Hepatocyte (in vitro differentiated cells): ENCODE measurements around the gene OCRL. TPM values are rescaled to one million over a fixed set of nuclear protein-coding genes. Genes with fewer than 3 reads are reported as not detected.

Source experiments
- DNase-seq: peaks from one replicate; pipeline ENCODE4 v3.0.0-alpha.2; 2016; ENCODE audit warnings: low spot score
- H2AFZ ChIP-seq: fragments of 200-600 bp; sonication (generic); 2 replicates; pipeline ENCODE4 v1.6.0; 2016; ENCODE audit warnings: antibody characterized with exemption, mild to moderate bottlenecking
- H3K27ac ChIP-seq: fragments of 200-600 bp; sonication (generic); 2 replicates; pipeline ENCODE4 v1.5.1; 2016; ENCODE audit warnings: mild to moderate bottlenecking
- H3K27me3 ChIP-seq: fragments of 200-600 bp; sonication (generic); 2 replicates; pipeline ENCODE4 v1.6.1; 2016
- H3K36me3 ChIP-seq: fragments of 200-600 bp; sonication (generic); replicated peaks from 2 replicates; pipeline ENCODE4 v1.5.1; 2016; ENCODE audit warnings: low read depth; ENCODE audit not compliant: insufficient read depth
- H3K4me1 ChIP-seq: fragments of 200-600 bp; sonication (generic); 2 replicates; pipeline ENCODE4 v1.5.1; 2016; ENCODE audit warnings: mild to moderate bottlenecking, moderate library complexity; ENCODE audit not compliant: insufficient read depth
- H3K4me2 ChIP-seq: fragments of 200-600 bp; sonication (generic); 2 replicates; pipeline ENCODE4 v1.6.0; 2016
- H3K4me3 ChIP-seq: fragments of 200-600 bp; sonication (generic); 2 replicates; pipeline ENCODE4 v1.5.1; 2016; ENCODE audit warnings: mild to moderate bottlenecking
- H3K79me2 ChIP-seq: fragments of 200-600 bp; sonication (generic); 2 replicates; pipeline ENCODE4 v1.6.0; 2017; ENCODE audit warnings: mild to moderate bottlenecking
- H3K9me2 ChIP-seq: fragments of 200-600 bp; sonication (generic); replicated peaks from 2 replicates; pipeline ENCODE4 v1.6.0; 2017; ENCODE audit warnings: mild to moderate bottlenecking; ENCODE audit not compliant: insufficient read depth
- H3K9me3 ChIP-seq: fragments of 200-600 bp; sonication (generic); 2 replicates; pipeline ENCODE4 v1.5.1; 2016; ENCODE audit warnings: low read depth, mild to moderate bottlenecking
- H4K20me1 ChIP-seq: fragments of 200-600 bp; sonication (generic); 2 replicates; pipeline ENCODE4 v1.6.0; 2016; ENCODE audit warnings: mild to moderate bottlenecking; ENCODE audit not compliant: insufficient read depth, poor library complexity, severe bottlenecking
- CTCF ChIP-seq: fragments of 200-600 bp; sonication (generic); IDR thresholded peaks from 2 replicates; pipeline ENCODE4 v1.5.1; 2016; ENCODE audit warnings: antibody characterized with exemption, mild to moderate bottlenecking; ENCODE audit not compliant: poor library complexity
- EZH2 ChIP-seq: fragments of 200-600 bp; sonication (generic); IDR thresholded peaks from 2 replicates; pipeline ENCODE4 v1.6.1; 2016; ENCODE audit warnings: antibody characterized with exemption, mild to moderate bottlenecking, borderline replicate concordance
- EZH2phosphoT487 ChIP-seq: fragments of 200-600 bp; sonication (generic); IDR thresholded peaks from one replicate; pipeline ENCODE4 v1.6.1; 2018; ENCODE audit warnings: antibody characterized with exemption, mild to moderate bottlenecking, low read depth, moderate library complexity; ENCODE audit not compliant: unreplicated experiment, severe bottlenecking
- WGBS: methylation state at CpG from one replicate; pipeline ENCODE4 v1.1.6; 2016; ENCODE audit warnings: low lambda C conversion rate; ENCODE audit errors: missing lambda C conversion rate; 5-methylcytosine and 5-hydroxymethylcytosine counted together
- polyA plus RNA-seq: library from polyadenylated mRNA; unstranded; fragments of >200 nt; fragmentation: Nextera tagmentation; extraction: Ambion mirVana; gene quantifications from 2 replicates; pipeline ENCODE4 v1.2.1, GENCODE V29; 2016
- total RNA-seq: library from RNA; depleted of rRNA; stranded (reverse); fragments of >200 nt; gene quantifications from 2 replicates; pipeline ENCODE4 v1.2.3, GENCODE V29; 2014

OCRL gene
- total and polyA plus RNA-seq, 2 experiments from 2014 or later = 10.5 to 18.4 TPM

- Histone ChIP-seq H2AFZ (no peak overlapping the region), H3K9me2 (no peaks in the 10 kb centered on the region), H3K9me3 (no peaks in the 10 kb centered on the region), H3K27ac (no peak overlapping the region), H3K27me3 (no peaks in the 10 kb centered on the region), H3K79me2 (peaks cover 59% of the 10 kb centered on the region), H4K20me1 (peaks cover 50% of the 10 kb centered on the region), H3K4me1 (no peaks in the 10 kb centered on the region), H3K36me3 (no peaks in the 10 kb centered on the region), H3K4me3 (no peak overlapping the region), H3K4me2 (peak overlapping the region; percentile 51)
- WGBS = 77% methylated on average over 3 of the region's 3 CpGs
- DNase-seq = no peak
- TF ChIP-seq EZH2 (no peak), CTCF (no peak), EZH2phosphoT487 (no peak)
Measured at GRCh38 chrX:129520151-129520550, 19.9 kb upstream of the OCRL start.

- Histone ChIP-seq H2AFZ (peak overlapping the region; percentile 61), H3K27me3 (no peaks in the 10 kb centered on the region), H3K4me2 (peak overlapping the region; percentile 73), H3K4me1 (no peaks in the 10 kb centered on the region), H3K9me3 (no peaks in the 10 kb centered on the region), H3K9me2 (no peaks in the 10 kb centered on the region), H3K27ac (peak overlapping the region; percentile 100), H4K20me1 (peaks cover 39% of the 10 kb centered on the region), H3K4me3 (peak overlapping the region; percentile 49), H3K36me3 (no peaks in the 10 kb centered on the region), H3K79me2 (peaks cover 45% of the 10 kb centered on the region)
- TF ChIP-seq CTCF (peak; percentile 24), EZH2phosphoT487 (no peak), EZH2 (no peak)
- DNase-seq = peak; percentile 78
- 57% methylated on average over 29 of the region's 56 CpGs for WGBS
Measured at GRCh38 chrX:129522184-129523078, 17.6 kb upstream of the OCRL start.

GRCh38 chrX:129523079-129523911 is 16.8 kb upstream of the OCRL start, which contains the start of gene SMARCA1:
SMARCA1 (minus strand) TSS chrX:129523490; CDS start chrX:129523370, 120 bp downstream.
- no peak for TF ChIP-seq EZH2
- no peak for TF ChIP-seq CTCF
- no peak for TF ChIP-seq EZH2phosphoT487
- peak; percentile 84 for DNase-seq
- no peaks in the 10 kb centered on the region for H3K27me3 ChIP-seq
- H4K20me1 ChIP-seq = peaks cover 30% of the 10 kb centered on the region
- H3K9me3 ChIP-seq = no peaks in the 10 kb centered on the region
- no peaks in the 10 kb centered on the region for H3K36me3 ChIP-seq
- no peaks in the 10 kb centered on the region for H3K9me2 ChIP-seq
- H3K4me3 ChIP-seq = peak within 1 kb of the TSS; percentile 49
- peaks cover 37% of the 10 kb centered on the region for H3K79me2 ChIP-seq
- no peaks in the 10 kb centered on the region for H3K4me1 ChIP-seq
- WGBS = 37% methylated on average over 33 of the region's 54 CpGs
- peak within 1 kb of the TSS; percentile 61 for H2AFZ ChIP-seq
- H3K4me2 ChIP-seq = peak within 1 kb of the TSS; percentile 73
- peak within 1 kb of the TSS; percentile 100 for H3K27ac ChIP-seq
